Pancreas (tissue), 10 donors: ENCODE results near the gene PPIC. TPM values are rescaled to one million over a fixed set of nuclear protein-coding genes. Genes with fewer than 3 reads are reported as not detected.

ENCODE experiments used
- ATAC-seq, 4 donors: fragments of 200-7000 bp; cut with Tn5 transposase; one replicate each; pipeline versions ENCODE4 v1.8.0 to v1.9.1; 2020; ENCODE audit warnings: mild to moderate bottlenecking in 4 of 4, moderate library complexity in 4 of 4
- DNase-seq, 6 donors: peaks; one replicate each; pipeline ENCODE4 v3.0.0-alpha.2; 2020
- FAIRE-seq: peaks from 2 replicates; lab custom pipeline; 2012; peaks lifted over from hg19 to GRCh38; lab: Jason Lieb, UNC
- H3K27ac ChIP-seq, 4 donors: fragments of 200-600 bp; sonication (generic); 1 replicate in 3 of 4; 2 replicates in 1 of 4; pipeline versions ENCODE4 v1.5.0 to v1.8.0; 2020
- H3K27me3 ChIP-seq, 4 donors: fragments of 200-600 bp; one replicate each; pipeline ENCODE4 v1.8.0; 2021
- H3K36me3 ChIP-seq, 3 donors: fragments of 200-600 bp; sonication (generic) in 1 of 3; one replicate each; pipeline versions ENCODE4 v1.5.0 to v1.8.0; 2020 to 2021
- H3K4me1 ChIP-seq, 3 donors: fragments of 200-600 bp; one replicate each; pipeline ENCODE4 v1.8.0; 2021
- H3K4me3 ChIP-seq, 4 donors: fragments of 200-600 bp; sonication (generic) in 2 of 4; one replicate each; pipeline versions ENCODE4 v1.5.0 to v1.8.0; 2020 to 2021
- H3K9me3 ChIP-seq, 4 donors: fragments of 200-600 bp; one replicate each; pipeline ENCODE4 v1.8.0; 2021
- WGBS, 2 donors: extraction: QIAGEN DNeasy Blood & Tissue Kit; methylation state at CpG; one replicate each; pipeline ENCODE4 v1.1.7; 2013; 5-methylcytosine and 5-hydroxymethylcytosine counted together
- intact Hi-C, 3 donors: fragments of 100-400 bp; cut with DNase I; formaldehyde crosslinking; loops; one replicate each; pipeline versions ENCODE4 v1.11.1 to v1.14.2; 2022
- polyA plus RNA-seq, 2 donors: library from polyadenylated mRNA; stranded (reverse); fragments of 200-250 nt; gene quantifications; one replicate each; pipeline ENCODE4 v1.2.3, GENCODE V29; 2013
- total RNA-seq, 6 donors: library from RNA; stranded (reverse); fragmentation: NEBNext Ultra II Directional in 4 of 6; extraction: Animal tissue kit (Norgen Biotek cat#: 25700) in 4 of 6; gene quantifications; one replicate each; pipeline versions ENCODE4 v1.2.1 to v1.2.4, GENCODE V29; 2021 to 2023
- TF ChIP-seq, protein P1 (sequence below), 4 donors: fragments of 200-600 bp; sonication (generic) in 3 of 4; IDR thresholded peaks; one replicate each; pipeline versions ENCODE4 v1.5.0 to v1.8.0; 2021; ENCODE audit warnings: antibody characterized with exemption in 4 of 4
- donor health status: healthy with polysubstance abuse.
- donor health status: DM: no; HTN: no; CAD: no; lungs with moderate emphysema.
- donor health status: DM: no; HTN: no; CAD: no.
- donor health status: control.
- donor health status: control.
- donor health status: Bipolar disorder and iron deficiency.
- donor health status: DM: yes; HTN: yes; CAD: no.
- donor health status: DM: no; HTN: no; CAD: no.
- donor health status: DM: no; HTN: no; CAD: no.
- donor health status: DM: yes; HTN: yes; CAD: no.

The PPIC gene
- total RNA-seq (10 to 100 TPM; 11.9 to 26.4 (median 14.2) TPM), polyA plus RNA-seq (10 to 100 TPM; 12.5 to 13.0 TPM)

DNA sequence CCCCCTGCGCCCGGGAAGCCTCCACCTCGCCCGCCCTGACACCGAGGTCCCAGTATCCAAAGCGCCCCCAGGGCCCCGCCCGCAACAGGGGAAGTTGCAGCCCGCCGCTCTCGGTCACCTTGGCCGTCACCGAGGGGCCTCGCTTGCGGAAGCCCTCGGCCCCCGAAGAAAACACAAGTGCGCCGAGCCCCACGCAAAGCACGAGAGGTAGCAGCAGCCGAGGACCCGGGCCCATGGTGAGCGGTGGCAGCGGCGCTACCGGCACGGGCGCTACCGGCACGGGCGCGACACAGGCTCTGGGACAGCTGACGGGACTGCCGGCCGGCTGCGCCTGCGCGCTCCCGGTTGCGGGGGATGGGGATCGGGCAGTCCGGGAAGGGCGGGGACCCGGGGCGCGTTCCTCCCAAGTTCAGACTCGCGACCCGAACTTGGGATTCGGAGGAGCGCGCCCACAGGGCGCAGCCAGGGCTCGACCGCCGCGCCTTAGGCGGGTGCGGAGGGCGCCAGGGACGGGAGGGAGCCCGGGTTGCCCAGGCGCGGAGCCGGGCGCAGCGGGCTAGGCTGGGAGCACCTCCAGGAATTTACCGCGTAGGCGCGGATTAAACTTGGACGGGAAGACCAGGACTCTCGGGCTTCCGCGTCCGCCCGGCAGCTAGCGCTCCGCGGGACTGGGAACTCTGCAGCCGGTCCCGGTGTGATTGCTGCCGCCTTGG is at the start of gene PPIC:
Gene PPIC (minus strand): TSS at position 335 of the 713 bp plus-strand sequence. CDS start 100 bp downstream, at position 235.
- DNase-seq (peak; percentile 89 to 96 (median 92)), FAIRE-seq (no peak), ATAC-seq (peak; percentile 91 to 97 (median 95))
- Histone ChIP-seq H3K4me1 (peaks cover 0 to 9% (median 0%) of the 10 kb centered on the region in 3 donors), H3K4me3 (peak within 1 kb of the TSS; percentile 71 to 87 (median 84)), H3K36me3 (no peaks in the 10 kb centered on the region), H3K27ac (peak within 1 kb of the TSS; percentile 86 to 96 (median 91)), H3K27me3 (no peaks in the 10 kb centered on the region), H3K9me3 (no peaks in the 10 kb centered on the region)
- intact Hi-C loops = no loop called here
- TF ChIP-seq, protein P1, sequence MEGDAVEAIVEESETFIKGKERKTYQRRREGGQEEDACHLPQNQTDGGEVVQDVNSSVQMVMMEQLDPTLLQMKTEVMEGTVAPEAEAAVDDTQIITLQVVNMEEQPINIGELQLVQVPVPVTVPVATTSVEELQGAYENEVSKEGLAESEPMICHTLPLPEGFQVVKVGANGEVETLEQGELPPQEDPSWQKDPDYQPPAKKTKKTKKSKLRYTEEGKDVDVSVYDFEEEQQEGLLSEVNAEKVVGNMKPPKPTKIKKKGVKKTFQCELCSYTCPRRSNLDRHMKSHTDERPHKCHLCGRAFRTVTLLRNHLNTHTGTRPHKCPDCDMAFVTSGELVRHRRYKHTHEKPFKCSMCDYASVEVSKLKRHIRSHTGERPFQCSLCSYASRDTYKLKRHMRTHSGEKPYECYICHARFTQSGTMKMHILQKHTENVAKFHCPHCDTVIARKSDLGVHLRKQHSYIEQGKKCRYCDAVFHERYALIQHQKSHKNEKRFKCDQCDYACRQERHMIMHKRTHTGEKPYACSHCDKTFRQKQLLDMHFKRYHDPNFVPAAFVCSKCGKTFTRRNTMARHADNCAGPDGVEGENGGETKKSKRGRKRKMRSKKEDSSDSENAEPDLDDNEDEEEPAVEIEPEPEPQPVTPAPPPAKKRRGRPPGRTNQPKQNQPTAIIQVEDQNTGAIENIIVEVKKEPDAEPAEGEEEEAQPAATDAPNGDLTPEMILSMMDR (IDR thresholded peaks at IDR 0.05) = no peak
- 0 to 1% methylated on average over 69 to 84 of the region's 84 CpGs for WGBS, 2 donors

- Histone ChIP-seq H3K4me1 (peaks cover 0 to 15% (median 6%) of the 10 kb centered on the region in 3 donors), H3K27ac (no peak overlapping the region), H3K27me3 (peaks cover 0 to 21% (median 2%) of the 10 kb centered on the region in 4 donors), H3K4me3 (no peak overlapping the region), H3K36me3 (no peaks in the 10 kb centered on the region), H3K9me3 (no peaks in the 10 kb centered on the region)
- intact Hi-C loops = no loop called here
- DNase-seq (no peak), ATAC-seq (no peak), FAIRE-seq (no peak)
- WGBS, 2 donors = 42 to 45% methylated on average over 12 of the region's 12 CpGs
- TF ChIP-seq, protein P1 (IDR thresholded peaks at IDR 0.05) = no peak
Observed at GRCh38 chr5:123085638-123086286, 49.2 kb upstream of the PPIC start.

GRCh38 chr5:123084730-123085605 is 48.4 kb upstream of the PPIC start:
- no peak for ATAC-seq
- WGBS, 2 donors = 90 to 92% methylated on average over 9 of the region's 9 CpGs
- Histone ChIP-seq H3K27ac (no peak overlapping the region), H3K36me3 (no peaks in the 10 kb centered on the region), H3K27me3 (peaks cover 0 to 17% (median 2%) of the 10 kb centered on the region in 4 donors), H3K4me3 (no peak overlapping the region), H3K4me1 (peaks cover 0 to 15% (median 6%) of the 10 kb centered on the region in 3 donors), H3K9me3 (no peaks in the 10 kb centered on the region)
- FAIRE-seq = no peak
- no peak for DNase-seq
- TF ChIP-seq, protein P1 (IDR thresholded peaks at IDR 0.05) = no peak
- intact Hi-C loops = no loop called here

GRCh38 chr5:123083298-123083697 is 46.8 kb upstream of the PPIC start:
- WGBS, 2 donors = 91 to 96% methylated on average over 3 of the region's 3 CpGs
- Histone ChIP-seq H3K36me3 (no peaks in the 10 kb centered on the region), H3K4me3 (no peak overlapping the region), H3K4me1 (peaks cover 0 to 11% (median 6%) of the 10 kb centered on the region in 3 donors), H3K27ac (no peak overlapping the region), H3K27me3 (peaks cover 0 to 14% (median 2%) of the 10 kb centered on the region in 4 donors), H3K9me3 (no peaks in the 10 kb centered on the region)
- no peak for FAIRE-seq
- TF ChIP-seq, protein P1 (IDR thresholded peaks at IDR 0.05) = no peak
- no peak for DNase-seq
- no peak for ATAC-seq
- intact Hi-C loops = no loop called here
